Measurements from ENCODE around the gene KCTD17. TPM values are rescaled to one million over a fixed set of nuclear protein-coding genes. Genes with fewer than 3 reads are reported as not detected.

KCTD17 gene
- total RNA-seq, 1 donor from 2014 or later: 51.9 TPM

DNA sequence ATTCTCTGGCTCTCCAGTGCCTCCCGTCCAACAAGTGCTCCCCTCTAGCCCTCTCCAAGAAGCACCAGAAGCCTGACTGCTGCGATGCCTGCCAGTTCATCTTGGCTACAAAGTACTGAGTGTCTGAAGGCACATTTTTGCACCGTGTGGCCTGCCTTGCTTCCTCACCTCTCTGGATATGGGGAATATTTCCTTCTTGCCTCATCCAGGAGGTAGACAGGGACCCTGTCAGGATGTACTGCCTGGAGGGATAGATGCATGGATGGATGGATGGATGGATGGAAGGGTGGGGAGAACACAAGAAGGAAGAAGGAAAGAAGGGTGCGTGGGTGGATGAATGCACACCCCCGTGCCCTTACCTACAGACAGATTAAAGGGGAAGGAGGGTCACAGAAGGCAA, 27.6 kb downstream of the KCTD17 start:
- no peak for DNase-seq (ENCODE audit: low spot score)

DNA sequence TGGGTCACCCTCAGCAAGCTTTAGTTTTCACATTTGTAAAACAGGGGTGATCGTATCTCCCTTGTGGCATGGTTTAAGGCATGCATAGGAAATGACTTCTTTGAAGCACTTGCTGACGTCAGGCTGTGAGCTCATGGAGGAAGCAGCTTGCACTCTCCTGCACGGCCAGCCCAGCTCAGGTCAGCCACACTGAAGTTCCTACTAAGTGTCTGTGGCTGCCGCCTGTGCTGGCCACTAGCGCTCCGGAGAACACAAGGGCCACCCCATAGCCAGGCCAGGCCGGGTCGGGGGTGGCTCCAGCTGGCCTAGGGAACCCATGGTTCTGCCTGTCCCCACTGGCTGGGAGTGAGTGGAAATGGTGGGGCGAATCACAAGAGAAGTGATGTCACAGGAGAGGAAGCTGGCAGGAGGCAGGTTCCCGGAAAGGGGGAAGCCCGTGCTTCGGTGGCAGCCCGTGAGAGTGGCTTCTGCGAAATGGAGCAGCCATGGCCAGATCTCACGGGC, 28.2 kb downstream of the KCTD17 start:
- DNase-seq (ENCODE audit: low spot score): peak; percentile 52

DNA sequence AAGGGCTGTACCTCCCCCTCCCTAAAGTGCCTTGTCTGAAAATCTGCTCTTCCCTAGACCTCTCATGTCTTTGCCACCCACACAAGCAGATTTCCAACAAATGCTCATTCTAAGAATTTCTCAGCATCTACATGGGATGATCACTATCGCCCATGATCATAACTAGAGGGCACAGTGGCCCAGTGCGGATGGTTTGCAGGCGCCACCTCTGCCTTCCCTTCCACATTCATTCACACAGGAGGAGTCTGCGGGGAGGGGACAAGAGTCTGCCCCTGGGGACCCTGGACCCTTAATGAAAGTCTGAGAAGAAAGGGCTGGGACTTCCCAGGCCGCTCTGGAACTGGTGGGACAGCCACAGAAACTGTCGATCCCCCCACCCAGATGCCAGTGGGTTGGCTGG, 28.9 kb downstream of the KCTD17 start:
- DNase-seq (ENCODE audit: low spot score): no peak

DNA sequence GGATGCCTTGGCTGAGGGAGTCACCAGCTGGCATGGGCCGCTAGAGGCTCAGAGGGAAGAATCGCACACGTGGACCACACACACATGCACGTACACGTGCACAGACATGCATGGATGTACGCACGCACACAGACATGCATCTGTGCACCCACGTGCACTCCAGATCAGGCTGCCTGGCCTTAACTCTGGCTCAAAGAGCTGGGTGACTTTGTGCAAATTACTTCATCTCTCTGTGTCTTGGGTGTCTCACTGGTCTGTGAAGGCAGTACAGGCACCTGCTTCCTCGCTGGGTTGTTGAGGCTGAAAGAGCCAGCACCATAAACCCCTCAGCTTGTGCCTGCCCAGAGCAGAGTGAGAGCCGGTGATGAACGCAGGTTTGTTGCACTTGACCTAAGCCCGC, 29.3 kb downstream of the KCTD17 start:
- no peak for DNase-seq (ENCODE audit: low spot score)

DNA sequence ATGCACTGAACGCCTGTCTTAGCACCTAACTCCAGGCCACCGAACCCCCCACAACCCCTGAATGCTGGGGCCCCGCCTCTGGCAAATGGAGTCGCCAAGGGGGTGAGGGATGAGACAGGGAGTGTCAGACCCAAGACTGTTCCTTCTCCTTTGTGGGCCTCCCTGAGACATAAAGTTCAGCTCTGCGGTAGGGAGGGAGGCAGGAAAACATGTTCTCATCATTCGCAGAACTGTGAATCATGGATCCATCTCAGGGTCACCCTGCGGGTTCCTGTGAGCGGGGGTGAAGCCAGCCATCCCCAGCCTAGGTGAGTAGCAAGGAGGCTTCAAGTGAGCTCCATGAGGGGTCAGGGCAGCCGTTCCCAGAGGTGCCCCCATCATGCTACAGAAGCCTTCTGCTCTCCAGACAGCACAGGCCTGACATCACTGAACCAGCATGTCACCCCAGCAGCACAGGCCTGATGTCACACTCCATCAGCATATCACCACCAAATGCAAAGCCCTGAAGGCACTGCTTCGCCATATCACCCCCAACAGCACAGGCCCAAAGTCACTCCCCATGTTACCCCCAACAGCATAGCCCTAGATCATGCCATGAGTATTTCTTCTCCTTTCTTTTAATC, 30.8 kb downstream of the KCTD17 start:
- DNase-seq (ENCODE audit: low spot score): no peak

DNA sequence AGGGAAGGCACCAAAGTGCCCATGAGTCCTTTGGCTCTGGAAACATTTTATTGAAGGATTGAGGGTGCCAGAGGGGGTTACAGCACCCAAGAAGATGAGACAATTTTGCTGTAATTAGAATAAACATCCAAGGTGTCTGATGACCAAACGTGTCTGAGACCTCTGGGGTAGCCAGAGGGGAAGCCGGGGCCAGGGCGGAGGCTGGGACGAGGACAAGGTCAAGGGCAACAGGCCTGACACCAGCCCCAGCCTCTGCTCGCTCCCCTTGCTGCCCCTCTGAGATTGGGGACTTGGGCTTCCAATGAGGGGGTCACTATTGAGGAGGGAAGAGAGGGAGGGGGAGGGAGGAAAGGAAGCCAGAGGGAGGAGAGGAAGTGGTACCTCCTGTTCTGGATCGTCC, 32.4 kb downstream of the KCTD17 start:
- no peak for DNase-seq (ENCODE audit: low spot score)

DNA sequence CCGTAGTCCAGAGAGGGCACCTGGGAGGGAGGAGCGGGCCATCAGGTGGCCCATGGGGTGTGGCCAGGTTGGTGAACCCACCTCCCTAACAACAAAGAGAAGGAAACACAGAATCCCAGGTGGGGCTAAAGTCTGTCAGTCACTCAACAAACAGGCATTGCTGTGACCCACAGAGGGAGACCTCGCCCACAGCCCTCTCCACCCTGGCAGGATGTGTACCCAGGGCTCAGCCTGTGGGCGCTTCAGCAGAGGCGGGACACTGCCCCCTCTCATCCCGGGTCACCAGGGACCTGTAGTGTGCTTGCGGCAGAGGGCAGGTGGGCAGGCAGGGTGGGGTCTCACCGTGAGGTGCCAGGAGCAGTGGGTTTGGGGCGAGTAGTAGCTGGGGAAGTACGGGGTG, 32.8 kb downstream of the KCTD17 start:
- no peak for DNase-seq (ENCODE audit: low spot score)

DNA sequence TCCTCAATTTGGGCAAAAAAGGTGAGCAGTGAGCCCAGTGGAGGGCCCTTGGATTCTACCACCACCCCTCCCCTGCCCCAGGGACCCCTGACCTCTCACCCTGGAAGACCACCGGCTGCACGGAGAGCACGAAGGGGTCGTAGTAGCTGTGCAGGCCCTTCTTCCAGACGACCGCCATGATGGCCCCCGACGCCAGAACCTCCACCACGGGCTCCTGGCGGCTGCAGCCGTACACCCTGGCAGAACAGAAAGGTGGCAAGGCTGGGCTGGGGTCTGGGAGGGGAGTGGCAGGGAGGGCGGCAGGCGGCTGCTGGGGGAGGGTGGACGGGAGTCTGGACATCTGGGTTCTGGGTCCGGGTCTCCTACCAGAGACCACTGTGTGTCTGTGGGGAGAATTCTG, 34.6 kb downstream of the KCTD17 start:
- no peak for DNase-seq (ENCODE audit: low spot score)

DNA sequence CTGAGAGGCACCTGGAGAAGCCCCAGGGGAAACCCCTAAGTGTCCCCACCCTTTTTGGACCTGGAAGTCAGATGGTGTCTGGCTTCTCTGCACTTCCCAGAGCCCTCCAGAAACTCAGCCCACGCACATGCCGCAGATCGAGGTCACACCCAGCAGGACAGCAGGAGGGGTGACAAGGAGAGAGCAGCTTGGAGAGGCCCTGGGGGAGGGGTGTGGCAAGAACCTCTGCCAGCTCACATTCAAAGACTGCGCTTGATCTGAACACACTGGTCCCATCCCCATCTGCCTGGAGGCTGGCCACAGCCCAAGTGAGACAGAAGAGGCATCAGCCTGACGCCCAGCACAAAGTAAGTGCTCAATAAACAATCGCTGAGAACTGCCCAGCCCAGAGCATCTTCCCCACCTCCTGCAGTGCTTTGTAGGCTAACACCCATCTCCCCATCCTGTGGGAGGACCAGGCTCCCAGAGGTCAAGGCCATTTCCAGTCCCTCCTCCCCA, 36.6 kb downstream of the KCTD17 start:
- no peak for DNase-seq (ENCODE audit: low spot score)

DNA sequence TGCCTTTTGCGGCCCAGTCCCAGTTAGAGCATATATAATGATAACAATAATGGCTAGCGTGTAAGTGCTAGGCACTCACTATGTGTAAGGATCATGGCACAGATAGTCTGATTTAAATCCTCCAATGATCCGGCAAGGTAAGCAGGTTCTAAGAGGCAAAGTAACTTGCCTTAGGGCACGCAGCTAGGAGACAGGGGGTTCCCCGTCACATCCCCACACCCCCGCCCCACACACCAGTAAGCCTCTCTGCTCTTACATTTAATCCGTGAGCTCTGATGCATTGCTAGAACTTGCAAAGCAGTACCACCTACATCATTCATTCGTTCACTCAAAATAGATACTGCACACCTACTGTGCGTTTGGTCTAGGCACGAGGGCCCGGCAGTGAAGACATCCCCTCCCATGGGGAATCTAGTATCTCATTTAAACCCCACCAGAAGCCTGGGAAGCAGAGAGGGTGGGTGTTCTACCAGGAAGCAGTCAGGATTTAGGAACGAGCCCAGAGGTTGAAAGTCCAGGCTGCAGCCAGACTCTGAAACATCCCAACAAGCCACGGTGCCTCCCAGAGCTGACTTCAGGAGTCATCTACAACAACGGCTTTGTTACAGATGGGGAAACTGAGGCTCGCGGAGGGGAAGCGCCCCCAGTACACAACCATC, 37.3 kb downstream of the KCTD17 start:
- no peak for DNase-seq (ENCODE audit: low spot score)

DNA sequence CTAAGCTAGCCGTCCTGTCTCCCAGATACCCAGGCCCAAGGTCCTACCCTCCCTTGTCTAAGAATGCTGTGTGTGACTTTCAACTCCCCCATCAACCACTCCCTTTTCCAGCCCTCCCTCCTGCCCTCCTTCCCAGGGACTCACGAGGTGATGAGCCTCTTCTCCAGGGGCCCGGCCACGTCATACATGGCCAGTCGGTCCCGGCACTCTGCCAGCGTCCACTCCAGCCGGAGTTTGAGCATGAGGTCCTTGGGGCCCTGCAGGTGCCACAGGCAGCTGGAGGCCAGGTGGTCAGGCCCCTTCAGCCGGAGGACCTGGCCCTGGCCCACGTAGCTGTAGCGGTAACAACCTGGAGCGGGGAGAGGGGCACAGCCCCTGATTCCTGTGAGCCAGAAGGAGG, 37.9 kb downstream of the KCTD17 start:
- DNase-seq (ENCODE audit: low spot score): no peak

DNA sequence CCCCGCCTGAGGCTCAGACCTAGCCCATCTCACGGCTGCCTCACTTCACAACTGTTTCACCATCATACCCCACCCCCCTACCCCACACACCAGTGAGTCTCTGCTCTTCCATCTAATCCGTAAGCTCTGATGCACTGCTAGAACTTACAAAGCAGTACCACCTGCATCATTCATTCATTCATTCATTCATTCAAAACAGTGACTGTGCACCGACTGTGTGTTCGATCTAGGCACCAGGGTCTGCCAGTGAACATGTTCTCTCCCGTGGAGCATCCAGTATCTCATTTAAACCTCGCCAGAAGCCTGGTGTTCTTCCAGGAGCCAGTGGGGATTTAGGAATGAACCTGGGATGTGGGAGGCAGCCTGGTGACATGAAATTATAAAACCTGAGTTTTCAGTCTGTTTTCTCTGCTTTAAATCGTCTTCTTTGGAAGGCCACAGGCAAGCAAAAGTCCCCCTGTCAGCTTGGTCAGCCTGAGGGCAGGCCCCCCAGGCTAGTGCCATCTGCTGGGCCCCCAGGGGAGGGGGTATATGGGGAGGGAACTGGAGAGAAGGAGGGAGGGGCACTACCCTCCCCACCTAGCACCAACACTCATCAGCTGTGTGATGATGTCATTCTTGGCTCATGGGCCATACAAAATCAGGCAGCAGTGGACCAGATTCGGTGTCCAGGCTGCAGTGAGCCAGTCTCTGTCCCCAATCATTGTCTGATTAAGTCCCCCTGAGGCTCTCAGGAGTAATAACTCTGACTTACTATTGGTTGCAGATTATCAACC, 39.6 kb downstream of the KCTD17 start:
- DNase-seq (ENCODE audit: low spot score): no peak

DNA sequence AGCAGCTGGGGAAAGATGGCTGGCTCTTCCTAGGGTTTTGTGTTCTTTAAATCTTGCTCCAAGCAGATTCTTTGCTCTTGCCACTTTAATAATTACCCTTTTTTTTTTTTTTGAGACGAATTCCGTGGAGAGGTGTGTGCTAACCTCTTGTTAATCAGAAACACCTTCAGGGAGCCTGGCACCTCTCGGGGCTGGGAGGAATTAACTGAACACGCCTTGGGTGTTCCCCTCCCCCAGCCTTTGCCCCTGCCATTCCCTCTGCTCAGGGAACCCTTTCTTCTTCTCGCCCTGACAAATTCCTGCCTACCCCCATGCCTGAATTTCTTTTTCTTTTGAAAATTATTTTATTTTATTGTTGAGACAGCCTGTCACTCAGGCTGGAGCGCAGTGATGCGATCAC, 40.5 kb downstream of the KCTD17 start:
- peak; percentile 59 for DNase-seq (ENCODE audit: low spot score)

DNA sequence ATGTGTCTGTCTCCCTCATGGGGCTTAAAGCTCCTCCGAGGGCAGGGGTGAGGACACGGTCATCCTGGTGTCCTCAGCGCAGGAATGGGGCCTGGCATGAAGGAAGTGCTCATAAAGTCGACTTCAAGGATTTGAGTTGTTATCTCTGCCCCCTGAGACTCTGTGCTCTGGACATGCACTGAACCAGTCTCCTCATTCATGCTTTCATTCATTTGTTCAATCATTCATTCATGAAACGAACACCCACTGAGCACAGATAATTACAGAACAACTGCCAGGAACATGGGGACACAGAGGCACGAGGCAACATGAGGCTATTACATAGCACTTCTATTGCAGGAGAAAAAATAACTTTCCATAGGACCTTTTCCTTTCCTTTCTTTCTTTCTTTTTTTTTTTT, 41.5 kb downstream of the KCTD17 start:
- no peak for DNase-seq (ENCODE audit: low spot score)

DNA sequence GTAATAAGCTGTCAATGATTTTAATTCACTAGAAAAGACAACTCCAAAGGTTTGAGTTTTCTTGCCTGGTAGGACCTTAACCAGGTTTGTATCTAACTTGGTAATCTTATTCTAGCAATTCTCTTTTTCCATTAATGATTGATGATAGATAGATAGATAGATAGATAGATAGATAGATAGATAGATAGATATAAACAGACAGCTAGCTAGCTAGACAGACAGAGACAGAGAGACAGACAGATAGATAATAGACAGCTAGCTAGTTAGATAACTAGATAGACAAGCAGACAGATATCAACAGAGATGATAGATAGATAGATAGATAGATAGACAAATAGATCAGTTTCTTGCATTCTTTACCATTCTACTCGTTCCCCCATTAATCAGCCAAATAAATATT, 42.7 kb downstream of the KCTD17 start:
- DNase-seq (ENCODE audit: low spot score): no peak

DNA sequence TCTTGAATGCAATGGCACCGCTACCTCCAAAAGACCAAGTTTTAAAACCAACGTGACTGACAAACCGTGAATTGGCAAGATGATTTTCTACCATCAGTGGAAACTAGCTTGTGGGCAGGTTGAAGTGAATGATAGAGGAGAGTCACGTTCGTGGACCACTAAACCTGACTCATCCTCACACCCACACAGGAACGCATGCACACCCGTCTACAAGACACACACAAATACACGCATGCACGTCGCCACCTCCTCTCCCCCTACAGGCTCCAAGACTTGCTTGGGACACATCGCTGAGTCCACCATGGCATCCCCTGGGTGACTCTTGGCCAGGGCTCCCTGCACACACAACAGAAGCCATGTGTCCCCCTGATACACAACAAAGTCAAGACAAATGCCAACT, 43.6 kb downstream of the KCTD17 start:
- DNase-seq (ENCODE audit: low spot score): no peak

DNA sequence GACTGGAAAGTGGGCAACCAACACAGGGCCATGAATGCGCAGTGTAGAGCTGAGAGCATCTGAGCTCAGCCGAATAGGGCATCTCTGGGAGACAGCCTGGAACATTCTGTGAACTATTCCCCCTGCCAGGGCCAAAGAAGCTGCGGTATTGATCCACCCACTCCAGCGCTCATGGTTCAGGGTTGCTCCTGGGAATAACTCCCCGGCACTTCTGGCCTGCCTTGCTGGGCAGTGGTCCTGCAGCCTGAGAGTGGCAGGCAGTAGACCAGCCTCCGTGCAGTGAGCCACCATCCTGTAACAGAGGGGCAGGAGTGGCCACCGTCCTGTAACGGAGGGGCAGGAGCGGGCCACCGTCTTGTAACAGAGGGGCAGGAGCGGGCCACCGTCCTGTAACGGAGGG, 45.8 kb downstream of the KCTD17 start:
- no peak for DNase-seq (ENCODE audit: low spot score)

DNA sequence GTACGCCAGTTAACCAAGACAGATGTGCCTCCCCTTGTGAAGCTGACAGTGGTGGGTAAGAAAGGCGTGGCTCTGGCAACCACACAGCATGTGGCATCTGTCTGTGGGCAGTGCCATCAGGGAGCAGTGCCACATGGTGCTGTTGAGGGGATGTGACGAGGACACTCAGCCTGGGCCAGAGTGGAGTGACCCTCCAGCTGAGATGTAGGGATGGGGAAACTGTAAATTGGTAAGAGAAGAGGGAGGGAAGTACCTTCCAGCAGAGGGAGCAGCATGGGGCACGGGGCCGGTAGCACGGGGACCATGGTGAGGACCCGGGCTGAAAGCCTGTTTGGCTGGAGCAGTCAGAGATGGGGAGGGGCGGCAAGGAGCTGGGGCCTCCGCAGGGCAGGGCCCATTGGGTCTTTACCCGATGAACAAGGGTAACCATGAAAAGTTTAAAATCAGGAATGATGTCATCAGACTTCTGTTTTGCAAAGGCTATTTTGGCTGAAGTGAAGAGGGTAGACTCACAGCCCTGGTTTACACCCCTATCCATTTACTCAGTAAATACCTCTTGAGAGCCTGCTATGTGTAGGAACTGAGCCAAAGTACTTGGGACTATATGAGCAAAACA, 47.5 kb downstream of the KCTD17 start:
- DNase-seq (ENCODE audit: low spot score): no peak

DNA sequence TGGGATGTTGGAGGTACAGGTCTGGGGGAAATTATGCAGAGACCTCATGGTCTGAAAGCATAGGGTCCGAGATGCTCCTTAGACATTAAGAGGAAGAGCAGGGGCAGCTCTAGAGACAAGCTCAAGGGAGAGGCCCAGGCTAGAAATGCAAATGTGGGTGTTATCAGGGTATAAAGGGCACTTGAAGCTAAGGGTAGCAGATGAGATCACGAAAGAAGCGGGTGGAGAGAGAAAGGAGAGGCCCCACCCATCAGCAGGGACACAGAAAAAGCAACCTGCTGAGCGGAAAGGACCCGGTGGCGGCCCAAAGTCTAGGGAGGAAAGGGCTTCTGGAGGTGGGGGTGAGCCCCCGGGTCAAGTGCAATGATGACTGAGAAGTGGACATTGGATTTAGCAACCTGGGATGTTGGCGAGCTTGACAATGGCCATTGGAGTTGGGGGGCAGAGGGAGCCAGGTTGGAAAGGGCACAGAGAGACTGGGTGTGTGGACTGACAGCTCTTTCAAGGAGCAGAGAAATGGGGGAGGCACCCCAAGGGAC, 49.1 kb downstream of the KCTD17 start:
- DNase-seq (ENCODE audit: low spot score): no peak

DNA sequence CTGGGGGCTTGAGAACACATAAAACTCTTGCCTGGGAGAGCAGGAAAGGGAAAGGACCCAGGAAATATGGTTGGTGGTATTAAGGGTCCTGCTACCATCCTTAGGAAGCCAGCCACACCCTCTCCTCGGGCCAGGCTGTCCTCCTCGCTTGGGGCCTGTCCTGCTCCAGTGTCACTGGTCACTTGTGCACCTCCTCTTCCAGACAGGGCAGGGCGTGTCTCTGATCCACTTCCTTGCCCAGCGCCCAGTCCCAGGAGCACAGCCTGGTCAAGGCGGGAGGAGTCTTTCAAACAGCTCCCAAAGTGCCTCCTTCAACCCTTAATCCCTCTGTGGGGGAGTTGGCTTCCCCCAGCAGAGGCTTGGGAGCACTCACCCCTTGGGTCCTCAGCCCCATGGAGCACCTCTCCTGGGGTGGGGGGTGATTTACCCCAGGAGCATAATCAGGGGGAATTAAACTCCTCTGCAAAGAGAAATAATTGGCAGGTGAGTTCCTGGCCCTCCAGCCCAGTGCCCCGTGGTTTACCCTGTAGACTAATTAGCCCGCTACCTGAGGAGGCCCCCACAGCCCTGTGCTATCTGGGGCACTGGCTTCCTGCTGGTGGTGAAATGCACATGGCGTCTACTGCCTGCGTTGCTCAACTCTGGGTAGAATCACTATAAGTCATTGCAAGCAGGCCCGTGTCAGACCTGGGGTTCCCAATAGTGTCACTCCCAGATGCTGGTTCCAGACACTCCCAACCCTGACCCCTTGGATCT, 49.9 kb downstream of the KCTD17 start:
- no peak for DNase-seq (ENCODE audit: low spot score)

DNA sequence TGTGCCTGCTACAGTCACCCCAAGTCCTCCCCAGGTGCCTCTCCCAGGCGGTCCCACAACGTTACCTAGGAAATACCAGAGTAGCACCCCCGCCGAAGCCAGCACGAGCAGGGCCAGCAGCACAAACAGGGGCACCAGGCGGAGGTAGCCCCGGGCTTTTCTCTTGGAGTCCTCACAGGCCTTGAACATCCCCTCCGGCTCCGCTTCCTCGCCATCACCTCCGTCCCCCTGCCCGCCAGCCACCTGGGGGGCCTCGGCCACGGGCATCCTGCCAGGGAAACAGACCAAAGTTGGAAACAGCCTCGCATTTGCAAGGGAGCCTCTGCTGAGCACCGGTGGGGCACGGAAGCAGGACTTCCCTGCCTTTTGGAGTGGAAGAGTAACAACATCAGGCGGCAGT, 51.6 kb downstream of the KCTD17 start:
- no peak for DNase-seq (ENCODE audit: low spot score)

All from mucosa of gallbladder (tissue), 1 donor.